ENCODE measurements around the gene STIMATE. TPM values are rescaled to one million over a fixed set of nuclear protein-coding genes. Genes with fewer than 3 reads are reported as not detected.
A peak's percentile ranks its signal among the peaks of the same experiment; 100 is the strongest.

Gene STIMATE
- total RNA-seq, 2 donors from 2014 or later, result 7.9 to 14.1 TPM

DNA sequence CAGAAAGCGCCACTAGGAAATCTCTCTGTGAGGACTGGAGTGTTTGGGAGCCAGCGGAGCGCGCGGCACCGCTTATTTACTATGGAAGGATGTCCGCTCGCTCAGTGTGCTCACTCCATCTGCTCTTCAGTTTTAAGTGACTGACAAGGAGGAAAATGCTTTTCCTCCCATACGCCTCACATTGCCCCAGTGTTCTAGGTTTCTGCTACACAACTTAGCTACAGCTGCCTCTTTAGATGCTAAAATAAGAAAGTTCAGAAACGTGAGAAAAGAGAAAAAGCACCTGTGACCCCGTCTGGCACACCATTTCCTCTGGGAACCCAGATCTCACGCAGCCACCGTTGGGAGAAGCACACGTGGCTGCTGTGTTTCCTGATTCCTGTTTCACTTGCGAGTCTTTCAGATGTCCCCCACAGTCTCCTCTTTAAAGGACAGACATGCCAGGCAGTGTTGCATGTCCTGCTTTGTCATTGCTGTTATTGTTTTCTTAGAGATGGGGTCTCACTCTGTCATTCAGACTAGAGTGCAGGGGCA is 50.8 kb downstream of the STIMATE start:
- no peak for ATAC-seq
- no peak for DNase-seq

DNA sequence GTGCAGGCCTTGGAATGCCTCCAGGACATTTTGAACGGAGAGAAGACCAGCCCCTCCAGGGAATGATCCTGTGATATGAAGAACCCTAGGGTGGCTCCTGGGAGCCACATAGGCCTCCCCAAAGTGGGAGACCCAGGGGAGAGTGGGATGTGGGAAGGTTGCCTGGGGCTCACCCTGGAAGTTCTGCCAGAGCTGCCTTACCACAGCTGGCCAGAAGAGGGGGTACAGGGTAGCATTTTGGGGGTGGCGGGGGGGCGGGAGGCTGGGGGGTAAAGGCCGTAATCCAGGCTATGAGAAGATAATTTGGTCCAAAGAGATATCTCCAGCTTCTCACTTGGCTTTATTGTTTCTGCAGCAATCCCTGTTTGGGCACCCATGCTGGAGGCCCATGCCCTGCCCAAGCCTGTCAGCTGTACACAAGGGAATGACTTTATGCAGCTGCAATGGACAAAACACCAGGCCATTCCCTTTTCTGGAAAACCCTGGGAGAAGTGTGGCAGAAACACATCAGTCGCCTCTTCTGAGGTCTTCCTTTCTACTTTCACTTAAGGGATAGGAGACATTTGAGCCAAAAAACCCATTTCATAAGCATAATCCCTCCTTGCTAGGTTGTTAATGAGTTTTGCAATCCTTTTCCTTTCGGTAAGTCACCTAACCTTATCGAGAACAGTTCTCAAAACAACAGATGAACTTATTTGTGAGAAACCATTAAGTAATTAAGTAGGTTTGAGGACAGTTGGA is 51.5 kb downstream of the STIMATE start:
- intact Hi-C loops (cut with DNase I), result loop anchor here in 1 of 2 donors (5.0 kb wide), 1 partner anchor 46 kb away; no protein-coding TSS in a partner anchor
- no peak for DNase-seq
- peak; percentile 5 to 16 for ATAC-seq

More for the DNA sequence above, 50.8 kb downstream of the STIMATE start:
- intact Hi-C loops (cut with DNase I), result loop anchor here in 1 of 2 donors (5.0 kb wide), 1 partner anchor 46 kb away; no protein-coding TSS in a partner anchor

DNA sequence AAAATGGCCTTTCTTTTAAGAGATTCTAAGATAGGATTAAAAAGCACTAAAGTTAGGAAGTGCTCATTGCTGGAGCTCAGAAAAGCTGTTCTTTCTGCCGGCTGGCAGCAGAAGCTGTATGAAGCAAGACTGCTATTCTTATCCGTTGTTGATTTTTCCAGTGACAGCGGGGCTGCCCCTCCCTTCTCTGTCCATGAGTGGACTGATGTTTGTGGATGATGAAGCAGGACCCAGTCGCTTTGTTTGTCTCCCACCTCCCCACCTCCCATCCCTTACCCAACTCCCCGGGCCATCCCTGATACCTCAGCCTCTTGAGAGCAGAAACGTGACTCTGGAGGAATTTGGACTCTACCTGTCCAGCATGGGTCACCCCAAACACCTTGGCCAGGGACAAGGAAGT is 52.2 kb downstream of the STIMATE start:
- ATAC-seq (peak; percentile 65 to 77), DNase-seq (peak; percentile 70)
- intact Hi-C loops (cut with DNase I), result loop anchor here in 1 of 2 donors (5.0 kb wide), 1 partner anchor 47 kb away; no protein-coding TSS in a partner anchor

DNA sequence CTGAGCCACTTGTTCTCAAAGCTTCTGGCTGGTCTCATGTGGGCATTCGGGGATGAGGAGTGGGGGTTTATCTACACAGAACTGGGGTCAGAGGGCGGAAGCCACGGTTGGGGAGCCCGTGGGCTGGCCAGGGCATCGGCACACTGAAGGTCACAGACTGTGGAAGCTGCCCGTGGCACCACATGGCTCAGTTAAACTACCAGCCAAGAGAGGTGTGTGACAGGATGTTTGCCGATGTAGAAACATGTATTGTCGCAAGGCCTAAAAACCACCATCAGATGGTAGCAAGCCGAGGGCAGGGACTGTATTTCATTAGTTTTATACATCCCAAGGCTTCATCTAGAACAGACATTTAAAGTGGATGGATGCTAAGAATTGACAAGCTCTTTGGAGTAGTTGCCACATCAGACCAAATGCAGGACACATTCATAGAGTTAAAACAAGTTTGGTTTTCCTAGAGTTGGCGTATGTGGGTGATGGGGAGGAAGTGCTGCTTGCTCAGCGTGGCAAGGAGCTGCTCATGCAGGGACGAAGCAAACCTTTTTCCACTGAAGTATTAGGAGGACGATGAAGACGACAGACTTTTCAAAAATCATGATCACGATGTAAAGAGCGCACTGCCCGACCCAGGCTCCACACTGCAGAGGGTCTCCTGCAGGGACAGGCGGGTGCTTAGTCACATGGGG is 52.9 kb downstream of the STIMATE start:
- no peak for DNase-seq
- ATAC-seq, result no peak
- intact Hi-C loops (cut with DNase I), result no loop called here

DNA sequence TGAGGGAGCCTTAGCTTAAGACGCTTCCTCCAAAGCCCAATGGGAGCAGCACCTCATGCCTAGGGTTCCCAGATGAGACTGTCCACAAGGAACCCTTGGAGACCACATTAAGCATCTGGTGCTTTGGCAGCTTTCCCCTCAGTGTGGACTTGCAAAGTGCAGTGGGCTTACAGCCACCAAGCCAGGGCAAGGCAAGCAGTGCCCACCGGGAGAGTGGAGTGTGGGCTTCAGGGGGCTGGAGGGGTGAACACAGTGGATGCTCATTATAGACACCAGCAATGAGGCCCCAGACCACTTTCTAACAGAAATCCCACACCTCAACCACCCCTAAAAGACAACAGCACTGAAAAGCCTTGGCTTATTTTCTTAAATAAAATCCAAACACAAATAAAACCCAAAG is 53.5 kb downstream of the STIMATE start:
- no peak for ATAC-seq
- intact Hi-C loops (cut with DNase I), result no loop called here
- DNase-seq, result no peak

DNA sequence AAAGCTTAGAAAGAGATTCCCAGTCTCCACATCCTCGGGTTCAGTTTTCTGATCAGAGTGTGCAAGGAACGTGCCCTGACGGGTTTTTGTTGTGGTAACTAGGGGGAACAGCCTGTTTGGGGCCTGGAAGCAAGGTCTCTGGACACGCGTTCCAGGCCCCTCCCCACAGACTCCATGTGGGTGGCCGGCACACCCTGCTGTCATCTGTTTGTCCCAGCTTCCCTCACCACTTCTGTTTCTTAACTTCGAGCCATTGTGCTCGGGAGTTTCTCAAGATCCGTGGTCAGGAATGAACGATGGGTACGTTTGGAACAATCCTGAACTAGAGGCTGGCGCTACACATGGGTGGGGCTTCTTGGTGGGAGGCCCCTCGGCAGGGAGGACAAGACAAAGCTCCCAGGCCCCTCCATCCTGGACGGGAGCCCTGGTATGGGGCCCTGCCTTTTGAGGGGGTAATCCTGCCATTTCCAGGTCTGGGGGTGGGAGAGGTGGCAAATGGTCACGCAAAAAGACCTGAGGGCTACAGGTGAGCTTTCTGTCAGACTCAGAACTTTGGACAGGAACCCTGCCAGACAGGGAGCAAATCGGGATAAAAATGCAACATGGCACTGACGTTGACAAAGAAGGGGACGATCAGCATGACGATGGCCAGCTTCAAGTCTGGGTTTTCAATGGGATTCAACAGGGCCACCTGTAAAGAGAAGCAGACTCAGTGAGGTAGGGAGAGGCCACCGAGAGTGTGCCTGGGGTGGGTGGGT is 54.1 kb downstream of the STIMATE start:
- intact Hi-C loops (cut with DNase I), result no loop called here
- ATAC-seq (no peak), DNase-seq (no peak)

DNA sequence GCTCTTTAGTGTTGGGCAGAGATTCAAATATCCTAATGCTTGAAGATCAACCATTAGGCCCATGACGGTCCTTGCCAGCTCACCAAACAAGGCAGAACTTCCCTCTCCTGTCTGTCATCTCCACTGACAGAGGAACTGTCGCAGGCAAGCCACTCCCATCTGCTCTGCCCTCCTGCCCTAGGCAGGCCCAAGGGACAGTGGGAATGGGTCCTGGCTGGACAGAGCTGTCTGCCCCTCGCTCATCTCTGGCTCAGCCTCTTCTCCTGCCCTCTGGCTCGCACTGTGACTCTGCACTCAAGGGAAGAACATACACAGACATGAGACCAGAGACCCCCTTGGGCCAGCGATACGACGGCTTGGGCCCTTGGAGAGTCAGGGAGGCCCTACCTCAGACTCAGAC is 54.9 kb downstream of the STIMATE start:
- intact Hi-C loops (cut with DNase I), result no loop called here
- ATAC-seq (peak; percentile 64 to 69), DNase-seq (no peak)

DNA sequence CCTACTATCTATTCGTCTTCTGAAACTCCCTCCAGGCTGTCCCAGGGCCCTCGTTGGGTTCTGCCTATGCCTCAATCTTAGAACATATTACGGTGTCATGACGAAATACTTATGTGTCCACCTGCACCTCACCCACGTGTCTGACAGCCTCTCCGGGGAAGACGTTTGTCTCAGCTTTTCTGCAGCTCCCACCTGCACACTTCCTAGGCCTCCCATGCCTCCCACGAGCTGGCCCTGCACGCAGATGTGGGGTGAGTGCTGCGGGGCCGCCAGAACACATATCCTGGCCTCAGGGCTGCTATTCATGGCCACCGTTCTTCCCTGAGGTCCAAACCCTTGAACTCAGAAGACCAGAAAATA is 55.4 kb downstream of the STIMATE start:
- ATAC-seq (no peak), DNase-seq (no peak)
- intact Hi-C loops (cut with DNase I), result no loop called here

DNA sequence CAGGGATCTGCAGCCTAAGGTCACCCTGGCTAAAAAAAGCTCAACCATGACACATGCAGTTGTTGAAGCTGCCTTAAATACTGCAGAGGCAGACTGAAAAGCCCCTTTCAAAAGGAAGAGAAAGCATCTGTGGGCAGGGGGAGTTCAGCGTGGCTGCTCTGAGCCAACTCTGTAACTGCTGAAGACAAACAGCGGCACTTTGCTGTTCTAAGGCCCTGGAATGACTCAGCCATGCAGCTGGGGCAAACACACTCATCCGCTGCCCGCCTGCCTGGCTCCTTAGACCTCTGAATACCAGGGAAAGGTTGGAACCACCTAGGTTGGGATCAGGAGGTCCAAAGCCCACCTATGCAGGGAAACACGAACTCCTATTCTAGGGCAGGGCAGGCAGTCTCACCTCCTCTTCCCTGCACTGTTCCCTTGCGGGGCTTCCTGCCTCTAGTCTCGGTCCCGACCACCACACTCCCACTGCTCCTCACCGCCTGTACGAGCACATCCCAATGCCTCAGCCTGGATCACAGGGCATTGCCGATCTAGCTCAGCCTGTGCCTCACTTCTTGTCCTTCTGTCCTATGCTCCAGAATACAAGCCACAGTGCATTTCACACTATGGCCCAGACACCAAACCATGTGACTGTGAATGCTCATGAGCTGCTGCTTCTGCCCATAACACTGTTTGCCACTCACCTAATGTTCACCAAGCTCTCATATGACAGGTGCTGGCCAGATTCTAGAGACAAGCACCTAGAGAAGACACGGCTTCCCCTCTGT is 56.0 kb downstream of the STIMATE start:
- peak in 1 of 2 donors; percentile 3 for ATAC-seq
- intact Hi-C loops (cut with DNase I), result no loop called here

DNA sequence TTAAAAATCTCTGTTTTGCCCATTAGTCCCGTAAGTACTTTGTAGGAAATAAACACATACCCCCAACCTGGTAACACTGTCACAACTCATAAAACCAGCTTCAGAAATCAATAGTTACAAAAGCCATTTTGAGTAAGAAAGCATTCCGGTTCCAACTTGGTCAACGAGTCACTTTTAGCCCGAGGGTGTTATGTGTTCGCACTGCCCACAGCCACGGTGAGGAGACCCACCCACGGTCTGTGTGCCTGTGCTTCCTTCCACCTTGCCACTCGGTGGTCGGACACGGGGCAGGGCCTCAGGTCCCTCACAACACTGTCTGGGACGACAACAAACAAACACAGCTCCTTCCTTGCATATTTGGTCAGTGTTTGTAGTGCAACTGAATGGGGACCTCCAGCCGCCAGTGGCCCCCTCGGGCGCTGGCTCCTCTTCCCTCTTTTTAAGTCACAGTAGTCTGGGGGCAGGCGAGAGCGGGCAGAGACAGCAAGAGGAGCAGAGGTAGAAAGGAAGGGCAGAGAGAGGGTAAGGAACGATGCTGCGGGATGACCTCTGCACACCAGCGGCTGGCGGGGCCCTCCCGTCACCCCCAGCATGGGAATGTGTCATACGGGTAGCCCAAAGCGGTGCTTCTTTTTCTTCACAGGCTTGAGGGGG is 57.3 kb downstream of the STIMATE start:
- intact Hi-C loops (cut with DNase I), result no loop called here
- ATAC-seq (no peak), DNase-seq (no peak)

More for the DNA sequence above, 56.0 kb downstream of the STIMATE start:
- DNase-seq, result no peak

DNA sequence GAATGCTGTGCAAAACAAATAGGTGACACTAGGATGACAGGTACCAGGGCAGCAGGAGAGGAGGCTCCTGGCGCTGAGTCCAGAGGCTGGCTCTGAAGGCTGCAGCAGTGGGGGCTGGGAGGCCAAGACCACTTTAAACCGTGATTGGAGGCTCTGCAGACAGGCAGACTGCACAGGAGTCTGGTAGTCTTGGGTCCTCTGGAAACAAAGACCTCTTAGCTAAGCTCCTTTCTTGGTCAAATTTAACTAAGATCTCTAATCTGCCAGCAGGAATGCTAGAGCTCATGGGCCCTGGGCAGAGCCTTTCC is 58.1 kb downstream of the STIMATE start:
- DNase-seq (no peak), ATAC-seq (no peak)
- intact Hi-C loops (cut with DNase I), result no loop called here

DNA sequence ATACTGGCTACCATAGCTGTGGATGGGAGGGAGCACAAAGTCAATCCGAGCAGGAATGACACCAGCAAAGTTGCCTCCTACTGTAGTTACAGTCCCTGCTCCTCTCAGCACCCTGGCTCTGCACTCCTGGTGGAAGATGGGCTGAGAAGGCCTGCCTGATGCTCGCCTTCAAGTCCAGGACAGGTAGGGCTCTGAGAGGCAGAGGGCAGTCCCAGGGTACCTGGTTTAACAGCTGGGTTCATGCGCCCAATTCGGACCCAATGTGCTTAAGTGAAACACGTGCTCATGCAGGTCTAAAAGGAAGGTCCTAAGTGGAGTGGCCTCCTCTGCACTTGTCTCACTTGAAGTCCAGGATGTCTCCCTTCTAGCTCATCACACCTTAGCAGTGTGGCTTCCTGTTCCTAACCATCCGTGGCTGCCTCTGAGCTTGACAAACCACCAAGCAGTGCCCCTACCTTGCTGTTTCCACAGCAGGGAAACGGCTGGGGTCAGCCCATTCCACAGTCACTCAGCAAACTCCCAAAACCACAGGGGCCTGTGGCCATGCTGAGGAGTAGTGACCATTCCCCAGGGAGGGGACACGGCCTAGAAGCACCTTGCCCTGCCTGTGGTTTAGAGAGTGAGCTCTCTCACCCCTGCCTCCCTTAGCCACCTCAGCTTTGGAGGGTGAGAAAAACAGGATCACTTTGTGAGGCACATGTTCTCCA is 58.6 kb downstream of the STIMATE start:
- ATAC-seq, result no peak
- DNase-seq, result no peak
- intact Hi-C loops (cut with DNase I), result no loop called here

DNA sequence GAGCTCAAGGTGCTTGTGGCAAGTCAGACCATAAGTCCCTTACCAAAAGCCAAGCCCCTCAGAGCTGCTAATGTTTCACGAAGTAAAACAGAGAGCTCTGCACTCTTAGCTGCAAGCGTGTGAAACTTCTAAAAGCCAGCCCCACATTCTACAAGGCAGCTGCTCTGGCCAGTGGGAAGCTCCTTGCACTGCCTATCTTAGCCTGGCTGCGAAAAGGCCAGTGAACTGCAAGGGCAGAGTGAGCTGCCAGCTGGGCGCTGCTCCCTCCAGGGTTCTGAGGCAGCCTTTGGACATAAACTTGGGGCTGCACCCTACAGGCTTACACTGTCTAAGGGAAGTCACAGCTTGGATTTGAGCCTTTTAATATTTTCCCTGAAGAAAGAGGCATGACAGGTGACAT is 60.4 kb downstream of the STIMATE start:
- no peak for DNase-seq
- ATAC-seq, result peak in 1 of 2 donors; percentile 6
- intact Hi-C loops (cut with DNase I), result no loop called here

DNA sequence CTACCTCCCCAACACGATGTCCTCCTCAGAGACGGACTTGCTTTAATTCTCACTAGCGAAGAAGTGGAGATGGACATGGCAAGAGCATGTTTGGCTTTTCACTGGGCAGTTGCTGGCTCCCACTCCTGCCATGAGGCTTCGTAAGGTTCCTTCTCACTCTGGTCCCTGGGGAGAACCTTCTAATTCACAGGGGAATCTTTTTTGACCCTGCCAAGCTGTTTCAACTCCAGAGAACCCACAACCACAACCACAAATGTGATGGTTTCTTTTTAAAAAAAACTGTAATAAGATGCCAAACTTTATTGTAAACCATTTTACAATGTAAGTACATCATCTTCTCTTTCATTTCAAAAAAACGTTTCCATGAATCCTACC is 60.9 kb downstream of the STIMATE start:
- ATAC-seq (no peak), DNase-seq (no peak)
- intact Hi-C loops (cut with DNase I), result no loop called here

DNA sequence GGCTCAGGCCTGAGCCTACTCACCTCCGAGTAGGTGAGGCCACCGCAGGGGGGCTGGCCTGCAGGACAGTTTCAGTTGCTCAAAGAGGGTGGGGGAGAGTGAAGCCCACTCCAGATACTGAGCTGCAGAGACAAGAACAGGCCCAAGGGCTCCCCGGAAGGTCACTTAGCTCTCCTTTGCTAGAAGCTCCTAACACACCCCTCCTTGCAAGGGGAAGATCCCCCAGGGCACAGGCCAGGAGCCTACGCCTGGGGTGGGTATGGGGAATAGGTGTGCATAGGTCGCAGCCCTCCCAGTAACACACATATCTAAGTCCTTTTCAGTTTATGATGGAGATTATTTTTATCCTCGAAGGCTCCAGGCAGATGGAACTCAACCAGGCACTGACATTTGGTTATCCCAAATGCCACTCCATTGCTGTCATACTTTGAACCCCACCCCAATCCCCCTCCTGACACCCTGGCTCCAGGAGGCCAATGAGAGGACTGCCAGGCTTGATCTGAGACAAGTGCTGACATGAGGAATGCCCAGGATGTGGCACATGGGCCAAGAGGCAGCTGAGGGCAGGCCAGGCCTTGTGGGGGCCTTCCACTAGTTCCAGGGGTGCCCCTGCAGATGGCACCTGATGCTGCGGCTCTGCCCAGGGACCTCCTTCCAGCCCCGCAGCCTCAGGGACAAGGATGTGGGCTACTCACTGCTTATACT is 61.4 kb downstream of the STIMATE start:
- peak; percentile 50 for DNase-seq
- intact Hi-C loops (cut with DNase I), result no loop called here
- peak; percentile 69 to 72 for ATAC-seq

DNA sequence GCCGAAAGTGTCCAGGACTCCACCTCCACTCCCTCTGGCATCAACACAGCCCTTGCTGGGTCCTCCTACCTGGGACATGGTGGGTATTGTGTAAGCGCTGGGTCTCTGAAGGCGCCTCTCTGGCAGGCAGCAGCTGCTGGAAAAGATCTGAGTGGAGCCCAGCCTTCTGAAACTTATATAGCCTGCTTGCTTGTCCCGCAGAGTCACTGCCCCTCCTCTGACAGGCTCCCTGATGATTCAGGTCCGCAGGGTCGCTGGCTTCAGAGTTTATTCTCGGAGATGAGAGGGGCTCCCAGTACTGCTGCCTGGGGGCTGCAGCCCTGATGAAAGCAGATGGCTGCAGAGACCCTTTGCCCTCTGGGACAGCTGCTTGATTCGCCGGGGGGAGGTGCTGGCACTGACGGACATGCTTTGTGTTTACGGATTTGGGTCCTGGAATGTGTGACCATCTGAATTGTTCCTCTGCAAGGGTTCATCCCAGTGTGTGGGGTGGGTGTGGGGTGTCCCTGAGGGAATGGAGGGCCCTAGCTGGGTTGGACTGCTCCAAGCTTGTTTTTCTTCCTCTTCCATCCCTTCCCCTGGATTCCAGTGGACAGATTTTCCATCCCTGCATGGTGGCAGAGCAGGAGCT is 62.4 kb downstream of the STIMATE start, which contains the start of gene MUSTN1:
Gene MUSTN1, minus strand, starts transcription at position 149 of the 631 bp plus-strand sequence. Its CDS starts 71 bp downstream, at position 78.
- no peak for DNase-seq
- intact Hi-C loops (cut with DNase I), result loop anchor here in 1 of 2 donors (5.0 kb wide), 1 partner anchor 63 kb away; the partner anchor contains the start of gene NEK4
- ATAC-seq, result peak; percentile 11 to 64

DNA sequence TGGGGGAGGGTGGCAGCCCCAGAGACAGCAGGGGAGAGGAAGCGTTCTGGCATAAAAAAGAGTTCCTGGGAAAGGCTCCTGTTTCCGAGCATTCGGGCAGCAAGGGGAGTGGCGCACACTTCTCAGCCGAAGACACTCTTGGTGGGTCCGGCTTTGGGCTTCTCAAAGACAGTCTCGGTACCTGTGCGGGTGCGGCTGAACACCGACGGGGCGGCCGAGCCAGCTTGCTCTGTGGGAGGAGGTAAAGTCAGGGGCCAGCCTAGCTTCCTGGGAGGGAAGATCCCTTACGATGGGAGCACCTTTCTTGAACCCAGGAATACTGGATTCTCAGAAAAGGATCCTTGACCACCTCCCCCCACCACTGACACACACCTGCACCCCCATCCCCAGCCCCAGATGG is 64.1 kb downstream of the STIMATE start:
- intact Hi-C loops (cut with DNase I), result loop anchor here in 1 of 2 donors (5.0 kb wide), 1 partner anchor 61 kb away; the partner anchor contains the start of gene NEK4
- no peak for DNase-seq

More for the DNA sequence above, 64.1 kb downstream of the STIMATE start:
- ATAC-seq, result no peak

All from left cardiac atrium (tissue), 4 donors.